ENCODE data around the gene RASD2. TPM values are rescaled to one million over a fixed set of nuclear protein-coding genes. Genes with fewer than 3 reads are reported as not detected.
"Not testable (repeated sequence)": the region's sequence is repeated elsewhere in the genome, so short reads cannot be mapped to it uniquely, and the experiment has no call there.

The RASD2 gene
- not detected for total RNA-seq

GRCh38 chr22:35540595-35541253, at the start of gene RASD2:
RASD2 (plus strand) TSS chr22:35540831; CDS start chr22:35546810, 5,979 bp downstream.
- Mint-ChIP-seq H3K36me3 (ENCODE audit: low read depth) (no peaks in the 10 kb centered on the region), H3K4me1 (peaks cover 4% of the 10 kb centered on the region), H3K4me3 (peak within 1 kb of the TSS; percentile 63), H3K9me3 (no peaks in the 10 kb centered on the region), H3K27ac (no peak within 1 kb of the TSS), H3K27me3 (peaks cover 42% of the 10 kb centered on the region)
- CTCF ChIA-PET = interaction anchor here (1.0 to 1.8 kb wide), 3 partner anchors 12 to 525 kb away, joined by 3 to 6 read pairs (median 4); no protein-coding TSS in a partner anchor
- POLR2A ChIA-PET = interaction anchor here (0.6 kb wide), 1 partner anchor 112 kb away, joined by 7 read pairs; no protein-coding TSS in a partner anchor
- peak; percentile 29 for DNase-seq

GRCh38 chr22:35491061-35491907, 49.3 kb upstream of the RASD2 start:
- DNase-seq; H3K4me3 Mint-ChIP-seq; H3K27me3 Mint-ChIP-seq; POLR2A ChIA-PET; H3K36me3 Mint-ChIP-seq (ENCODE audit: low read depth); H3K4me1 Mint-ChIP-seq; H3K9me3 Mint-ChIP-seq: not testable (repeated sequence)
- CTCF ChIA-PET = interaction anchor here (0.6 kb wide), 1 partner anchor 169 kb away, joined by 4 read pairs; no protein-coding TSS in a partner anchor
- peak overlapping the region; percentile 41 for H3K27ac Mint-ChIP-seq

- ChIA-PET CTCF (no interaction called here), POLR2A (no interaction called here)
- no peak for DNase-seq
- Mint-ChIP-seq H3K36me3 (ENCODE audit: low read depth) (no peaks in the 10 kb centered on the region), H3K27me3 (peaks cover 6% of the 10 kb centered on the region), H3K4me1 (no peaks in the 10 kb centered on the region), H3K4me3 (no peak overlapping the region), H3K9me3 (no peaks in the 10 kb centered on the region), H3K27ac (no peak overlapping the region)
Observed at GRCh38 chr22:35491908-35492380, 48.7 kb upstream of the RASD2 start.

GRCh38 chr22:35493074-35493473, 47.6 kb upstream of the RASD2 start:
- Mint-ChIP-seq H3K4me1 (no peaks in the 10 kb centered on the region), H3K4me3 (no peak overlapping the region), H3K27ac (no peak overlapping the region), H3K27me3 (peaks cover 6% of the 10 kb centered on the region), H3K9me3 (no peaks in the 10 kb centered on the region), H3K36me3 (ENCODE audit: low read depth) (no peaks in the 10 kb centered on the region)
- POLR2A ChIA-PET = no interaction called here
- CTCF ChIA-PET = interaction anchor here (0.9 kb wide), 1 partner anchor 20 kb away, joined by 3 read pairs; no protein-coding TSS in a partner anchor
- no peak for DNase-seq

- peaks cover 15% of the 10 kb centered on the region for H3K27me3 Mint-ChIP-seq
- CTCF ChIA-PET; H3K9me3 Mint-ChIP-seq; POLR2A ChIA-PET; H3K4me3 Mint-ChIP-seq; H3K36me3 Mint-ChIP-seq (ENCODE audit: low read depth); DNase-seq; H3K27ac Mint-ChIP-seq; H3K4me1 Mint-ChIP-seq: not testable (repeated sequence)
Observed at GRCh38 chr22:35495711-35496110, 44.9 kb upstream of the RASD2 start.

- Mint-ChIP-seq H3K27ac (no peak overlapping the region), H3K4me3 (no peak overlapping the region), H3K4me1 (no peaks in the 10 kb centered on the region), H3K9me3 (no peaks in the 10 kb centered on the region), H3K36me3 (ENCODE audit: low read depth) (no peaks in the 10 kb centered on the region), H3K27me3 (peaks cover 15% of the 10 kb centered on the region)
- ChIA-PET CTCF (interaction anchor here (0.6 to 0.7 kb wide), 2 partner anchors 21 to 512 kb away, joined by 3 to 4 read pairs; no protein-coding TSS in a partner anchor), POLR2A (no interaction called here)
- DNase-seq = no peak
Observed at GRCh38 chr22:35496768-35497312, 43.8 kb upstream of the RASD2 start.

- CTCF ChIA-PET = no interaction called here
- H3K27ac Mint-ChIP-seq = no peak overlapping the region
- no peaks in the 10 kb centered on the region for H3K4me1 Mint-ChIP-seq
- no peaks in the 10 kb centered on the region for H3K36me3 Mint-ChIP-seq (ENCODE audit: low read depth)
- POLR2A ChIA-PET = interaction anchor here (0.7 kb wide), 1 partner anchor 485 kb away, joined by 4 read pairs; no protein-coding TSS in a partner anchor
- H3K4me3 Mint-ChIP-seq = no peak overlapping the region
- H3K9me3 Mint-ChIP-seq = no peaks in the 10 kb centered on the region
- H3K27me3 Mint-ChIP-seq = peaks cover 22% of the 10 kb centered on the region
- DNase-seq = no peak
Observed at GRCh38 chr22:35498026-35498800, 42.4 kb upstream of the RASD2 start.

GRCh38 chr22:35502836-35503235, 37.8 kb upstream of the RASD2 start:
- ChIA-PET CTCF (interaction anchor here (0.7 kb wide), 1 partner anchor 649 kb away, joined by 3 read pairs; no protein-coding TSS in a partner anchor), POLR2A (no interaction called here)
- Mint-ChIP-seq H3K27ac (no peak overlapping the region), H3K4me3 (no peak overlapping the region), H3K9me3 (no peaks in the 10 kb centered on the region), H3K36me3 (ENCODE audit: low read depth) (no peaks in the 10 kb centered on the region), H3K4me1 (no peaks in the 10 kb centered on the region), H3K27me3 (peaks cover 16% of the 10 kb centered on the region)
- no peak for DNase-seq

GRCh38 chr22:35505399-35506258, 35.0 kb upstream of the RASD2 start:
- no peak for DNase-seq
- POLR2A ChIA-PET = no interaction called here
- H3K27ac Mint-ChIP-seq = no peak overlapping the region
- peaks cover 10% of the 10 kb centered on the region for H3K27me3 Mint-ChIP-seq
- H3K9me3 Mint-ChIP-seq = no peaks in the 10 kb centered on the region
- CTCF ChIA-PET = no interaction called here
- H3K4me3 Mint-ChIP-seq = no peak overlapping the region
- H3K36me3 Mint-ChIP-seq (ENCODE audit: low read depth) = no peaks in the 10 kb centered on the region
- no peaks in the 10 kb centered on the region for H3K4me1 Mint-ChIP-seq

- POLR2A ChIA-PET = no interaction called here
- H3K27ac Mint-ChIP-seq = no peak overlapping the region
- H3K4me3 Mint-ChIP-seq = no peak overlapping the region
- peaks cover 10% of the 10 kb centered on the region for H3K27me3 Mint-ChIP-seq
- H3K4me1 Mint-ChIP-seq = no peaks in the 10 kb centered on the region
- H3K9me3 Mint-ChIP-seq = no peaks in the 10 kb centered on the region
- no peaks in the 10 kb centered on the region for H3K36me3 Mint-ChIP-seq (ENCODE audit: low read depth)
- no peak for DNase-seq
- CTCF ChIA-PET = no interaction called here
Observed at GRCh38 chr22:35506259-35506570, 34.4 kb upstream of the RASD2 start.

- H3K27ac Mint-ChIP-seq; H3K4me3 Mint-ChIP-seq; H3K9me3 Mint-ChIP-seq; DNase-seq; CTCF ChIA-PET; H3K36me3 Mint-ChIP-seq (ENCODE audit: low read depth); H3K27me3 Mint-ChIP-seq; POLR2A ChIA-PET; H3K4me1 Mint-ChIP-seq: not testable (repeated sequence)
Observed at GRCh38 chr22:35507851-35508250, 32.8 kb upstream of the RASD2 start.

GRCh38 chr22:35509451-35509850, 31.2 kb upstream of the RASD2 start:
- POLR2A ChIA-PET = no interaction called here
- Mint-ChIP-seq H3K27me3 (peaks cover 16% of the 10 kb centered on the region), H3K9me3 (no peaks in the 10 kb centered on the region), H3K27ac (no peak overlapping the region), H3K4me1 (no peaks in the 10 kb centered on the region), H3K36me3 (ENCODE audit: low read depth) (no peaks in the 10 kb centered on the region), H3K4me3 (no peak overlapping the region)
- CTCF ChIA-PET = interaction anchor here (0.6 kb wide), 1 partner anchor 557 kb away, joined by 4 read pairs; no protein-coding TSS in a partner anchor
- DNase-seq = no peak

Data from activated CD4-positive, alpha-beta T cell treated with anti-CD3 and anti-CD28 coated beads, Interleukin-2, amount 10 ng/mL, durations not matched to agents 7 days and 5 days (primary cell).